AG04450 (cell line): ENCODE measurements around the gene CCNF. TPM values are rescaled to one million over a fixed set of nuclear protein-coding genes. Genes with fewer than 3 reads are reported as not detected.
"Not testable (repeated sequence)": the region's sequence is repeated elsewhere in the genome, so short reads cannot be mapped to it uniquely, and the experiment has no call there.

Source experiments
- CTCF ChIA-PET: fragments of 300-600, 350-600 bp; formaldehyde crosslinking; extraction: SDS; loops from one replicate; lab custom pipeline; 2022; ENCODE audit warnings: antibody characterized with exemption, inconsistent platforms; lab: Charles Lee
- POLR2A ChIA-PET: fragments of 350-600 bp; formaldehyde crosslinking; extraction: SDS; loops from one replicate; lab custom pipeline; 2021; ENCODE audit warnings: antibody characterized with exemption, inconsistent platforms; lab: Yijun Ruan, JAX
- DNase-seq: peaks from one replicate; pipeline ENCODE4 v3.0.0-alpha.2; 2011; ENCODE audit warnings: low read depth, low spot score
- H3K27ac ChIP-seq: one replicate; pipeline ENCODE4 v1.5.1; 2012; ENCODE audit warnings: low read depth, low read length, control low read depth
- H3K27me3 ChIP-seq: one replicate; pipeline ENCODE4 v1.6.0; 2012; ENCODE audit warnings: low read length; ENCODE audit not compliant: control insufficient read depth, insufficient read depth
- H3K4me3 ChIP-seq: 2 replicates; pipeline ENCODE4 v1.5.1; 2011; ENCODE audit warnings: mild to moderate bottlenecking, low read depth, low read length, control low read depth
- H3K9me3 ChIP-seq: 2 replicates; pipeline ENCODE4 v1.5.1; 2012; ENCODE audit warnings: low read length; ENCODE audit not compliant: control insufficient read depth, insufficient read depth
- CTCF ChIP-seq: IDR thresholded peaks from 2 replicates; pipeline ENCODE4 v1.5.1; 2011; ENCODE audit warnings: low read depth, low read length, control low read depth, inconsistent platforms
- polyA plus RNA-seq: library from polyadenylated mRNA; depleted of rRNA; stranded (reverse); fragments of >200 nt; gene quantifications from 2 replicates; pipeline ENCODE4 v1.2.3, GENCODE V29; 2011

The CCNF gene
- polyA plus RNA-seq, 1 experiment: 2.3 TPM

GRCh38 chr16:2477327-2477726 is 48.1 kb downstream of the CCNF start:
- Histone ChIP-seq H3K9me3 (no peaks in the 10 kb centered on the region; the same call in 1 of the 2 replicates), H3K27ac (no peak overlapping the region), H3K4me3 (no peak overlapping the region), H3K27me3 (no peaks in the 10 kb centered on the region)
- POLR2A ChIA-PET: no interaction called here
- no peak for DNase-seq
- CTCF ChIA-PET: interaction anchor here (1.7 kb wide), 1 partner anchor 24 kb away, joined by 7 read pairs; no protein-coding TSS in a partner anchor
- no peak for TF ChIP-seq CTCF

- H3K27ac ChIP-seq: no peak overlapping the region
- no peaks in the 10 kb centered on the region for H3K27me3 ChIP-seq
- no peaks in the 10 kb centered on the region for H3K9me3 ChIP-seq
- CTCF ChIA-PET: no interaction called here
- TF ChIP-seq CTCF: no peak
- POLR2A ChIA-PET: no interaction called here
- no peak overlapping the region for H3K4me3 ChIP-seq
- DNase-seq: no peak
These were observed 49.0 kb downstream of the CCNF start for GRCh38 chr16:2478279-2478678.

- H3K9me3 ChIP-seq: not testable (repeated sequence)
These were observed 50.7 kb downstream of the CCNF start for GRCh38 chr16:2479996-2480395.

GRCh38 chr16:2480948-2481347 is 51.7 kb downstream of the CCNF start:
- Histone ChIP-seq H3K27me3 (no peaks in the 10 kb centered on the region), H3K27ac (no peak overlapping the region), H3K4me3 (no peak overlapping the region), H3K9me3 (no peaks in the 10 kb centered on the region)
- no peak for DNase-seq
- TF ChIP-seq CTCF: no peak
- POLR2A ChIA-PET: no interaction called here
- CTCF ChIA-PET: interaction anchor here (1.3 kb wide), 1 partner anchor 21 kb away, joined by 4 read pairs; no protein-coding TSS in a partner anchor

More at GRCh38 chr16:2479996-2480395, 50.7 kb downstream of the CCNF start:
- POLR2A ChIA-PET, H3K4me3 ChIP-seq, DNase-seq, CTCF ChIA-PET, H3K27me3 ChIP-seq, H3K27ac ChIP-seq: not testable (repeated sequence)

GRCh38 chr16:2481676-2482075 is 52.4 kb downstream of the CCNF start:
- no peak for DNase-seq
- TF ChIP-seq CTCF: no peak
- ChIA-PET CTCF (interaction anchor here (1.3 to 3.8 kb wide), 2 partner anchors 20 kb away, joined by 4 to 30 read pairs; no protein-coding TSS in a partner anchor), POLR2A (no interaction called here)
- H3K4me3 ChIP-seq: no peak overlapping the region
- no peaks in the 10 kb centered on the region for H3K27me3 ChIP-seq
- H3K9me3 ChIP-seq: no peaks in the 10 kb centered on the region
- H3K27ac ChIP-seq: no peak overlapping the region
